Esophagus muscularis mucosa (tissue), 3 donors: ENCODE measurements around the gene CPT1A.

ENCODE experiments used
- CTCF ChIP-seq, 3 experiments: fragments of 200-600 bp in 2 of 3; fragments of 450-650 bp in 1 of 3; sonication (generic) in 2 of 3; IDR thresholded peaks; one replicate each; pipeline ENCODE4 v1.5.1; 2017 to 2019; ENCODE audit warnings: antibody characterized with exemption in 3 of 3, mild to moderate bottlenecking in 2 of 3, moderate library complexity in 1 of 3
- POLR2A ChIP-seq: fragments of 450-650 bp; IDR thresholded peaks from one replicate; pipeline ENCODE4 v1.6.1; 2017; ENCODE audit warnings: antibody characterized with exemption, moderate library complexity, mild to moderate bottlenecking, low read depth
- POLR2AphosphoS5 ChIP-seq, 2 donors: sonication (generic); formaldehyde crosslinking; IDR thresholded peaks; one replicate each; pipeline ENCODE4 v1.6.1; 2017; ENCODE audit warnings: antibody characterized with exemption in 2 of 2

GRCh38 chr11:68828957-68829356, 12.8 kb downstream of the CPT1A start:
- TF ChIP-seq POLR2AphosphoS5 (IDR thresholded peaks at IDR 0.05), result no peak
- TF ChIP-seq POLR2A, result no peak
- TF ChIP-seq CTCF (IDR thresholded peaks at IDR 0.05), result no peak
